GM18511 (cell line): ENCODE results near the gene ASS1.
"Not testable (repeated sequence)": the region's sequence is repeated elsewhere in the genome, so short reads cannot be mapped to it uniquely, and the experiment has no call there.

ENCODE experiments used
- ATAC-seq: cut with Tn5 transposase; IDR thresholded peaks from one replicate; pipeline ENCODE4 v1.9.1; 2021; ENCODE audit warnings: mild to moderate bottlenecking, moderate library complexity; ENCODE audit not compliant: unreplicated experiment

The ASS1 gene

DNA sequence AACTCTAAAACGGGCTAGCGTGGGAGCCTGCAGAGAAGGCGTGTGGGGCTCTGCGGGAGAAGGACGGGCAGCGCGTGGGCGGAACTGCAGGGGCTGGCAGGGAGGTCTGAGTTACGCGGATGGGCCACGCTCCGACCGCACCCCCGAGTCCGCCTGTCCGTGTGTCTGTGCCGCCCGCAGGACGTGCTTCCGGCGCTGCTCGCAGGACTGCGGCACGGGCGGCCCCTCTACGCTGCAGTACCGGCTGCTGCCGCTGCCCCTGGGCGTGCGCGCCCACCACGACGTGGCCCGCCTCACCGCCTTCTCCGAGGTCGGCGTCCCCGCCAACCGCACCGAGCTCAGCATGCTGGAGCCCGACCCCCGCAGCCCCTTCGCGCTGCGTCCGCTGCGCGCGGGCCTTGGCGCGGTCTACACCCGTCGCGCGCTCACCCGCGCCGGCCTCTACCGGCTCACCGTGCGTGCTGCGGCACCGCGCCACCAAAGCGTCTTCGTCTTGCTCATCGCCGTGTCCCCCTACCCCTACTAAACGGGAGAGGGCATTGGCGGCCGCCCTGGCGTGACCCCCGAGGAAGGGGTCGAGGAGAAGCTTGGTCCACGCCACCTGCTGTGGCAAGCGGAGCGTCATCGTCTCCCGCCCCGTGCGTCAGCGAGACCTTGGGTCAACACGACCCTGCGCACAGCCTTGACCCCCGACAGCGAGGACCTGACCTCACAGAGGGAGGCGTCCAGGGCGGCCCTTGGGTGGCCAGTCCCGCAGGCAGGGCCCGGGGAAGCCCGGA, 11.4 kb upstream of the ASS1 start:
- no peak for ATAC-seq

DNA sequence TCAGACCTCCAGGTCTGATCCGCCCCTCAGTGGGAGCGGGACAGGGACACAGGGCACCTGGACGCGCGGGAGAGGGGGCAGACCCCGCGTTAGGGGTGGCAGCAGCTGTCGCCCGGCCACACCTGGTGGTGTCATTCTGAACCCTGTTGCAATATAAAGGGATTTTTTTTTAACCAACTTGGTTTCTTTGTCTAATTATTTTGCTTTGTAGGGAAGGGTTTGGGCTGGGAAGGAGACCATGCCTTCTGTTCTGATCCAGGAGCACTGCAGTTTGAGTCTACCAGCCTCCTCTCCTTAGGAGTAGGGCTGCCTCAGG, 10.9 kb upstream of the ASS1 start:
- ATAC-seq: no peak

DNA sequence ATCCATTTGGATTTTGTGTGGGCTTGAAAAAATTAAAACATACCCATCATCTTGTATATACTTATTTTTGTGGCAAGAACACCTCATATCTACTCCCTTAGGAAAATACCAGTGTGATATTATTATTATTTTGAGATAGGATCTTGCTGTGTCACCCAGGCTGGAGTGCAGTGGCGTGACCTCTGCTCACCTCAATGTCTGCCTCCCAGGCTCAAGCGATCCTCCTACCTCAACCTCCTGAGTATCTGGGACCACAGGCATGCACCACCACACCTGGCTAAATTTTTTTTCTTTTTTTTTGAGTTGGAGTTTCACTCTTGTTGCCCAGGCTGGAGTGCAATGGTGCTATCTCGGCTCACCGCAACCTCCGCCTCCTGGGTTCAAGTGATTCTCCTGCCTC, 10.1 kb upstream of the ASS1 start:
- ATAC-seq: not testable (repeated sequence)

DNA sequence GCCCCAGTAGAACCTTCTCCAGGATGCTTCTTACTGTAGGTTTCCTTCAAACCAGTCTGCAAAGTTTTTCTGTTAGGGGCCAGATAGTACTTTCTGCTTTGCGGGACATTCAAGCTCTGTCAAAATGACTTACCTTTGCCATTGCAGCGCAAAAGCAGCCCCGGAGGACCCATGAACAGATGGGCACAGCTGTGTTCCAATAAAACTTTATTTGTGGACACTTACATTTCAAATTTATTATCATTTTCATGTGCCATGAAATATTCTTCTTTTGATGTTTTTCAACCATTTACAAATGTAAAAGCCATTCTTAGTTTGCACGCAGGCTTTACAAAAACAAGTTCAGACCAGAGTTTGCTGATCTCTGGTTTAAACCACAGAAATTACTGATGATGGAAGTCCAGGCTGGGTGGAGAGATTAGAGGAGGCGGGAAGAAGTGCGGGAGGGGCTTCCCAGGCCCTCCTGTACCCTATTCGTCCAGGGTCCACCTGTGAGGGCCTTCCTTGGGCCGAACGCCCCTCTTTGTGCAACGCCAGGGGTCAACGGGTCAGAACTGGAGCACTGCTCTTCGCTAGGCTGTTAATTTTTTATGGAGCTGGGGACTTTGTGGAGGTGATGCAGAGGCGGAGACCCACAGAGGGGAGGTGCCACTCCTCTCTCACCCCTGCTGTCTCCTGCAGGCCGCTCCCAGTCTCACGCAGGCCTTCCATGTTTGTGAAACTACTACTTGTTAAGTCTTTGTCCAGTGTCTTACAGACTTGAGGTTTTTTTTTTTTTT, 7.6 kb upstream of the ASS1 start:
- ATAC-seq: no peak

DNA sequence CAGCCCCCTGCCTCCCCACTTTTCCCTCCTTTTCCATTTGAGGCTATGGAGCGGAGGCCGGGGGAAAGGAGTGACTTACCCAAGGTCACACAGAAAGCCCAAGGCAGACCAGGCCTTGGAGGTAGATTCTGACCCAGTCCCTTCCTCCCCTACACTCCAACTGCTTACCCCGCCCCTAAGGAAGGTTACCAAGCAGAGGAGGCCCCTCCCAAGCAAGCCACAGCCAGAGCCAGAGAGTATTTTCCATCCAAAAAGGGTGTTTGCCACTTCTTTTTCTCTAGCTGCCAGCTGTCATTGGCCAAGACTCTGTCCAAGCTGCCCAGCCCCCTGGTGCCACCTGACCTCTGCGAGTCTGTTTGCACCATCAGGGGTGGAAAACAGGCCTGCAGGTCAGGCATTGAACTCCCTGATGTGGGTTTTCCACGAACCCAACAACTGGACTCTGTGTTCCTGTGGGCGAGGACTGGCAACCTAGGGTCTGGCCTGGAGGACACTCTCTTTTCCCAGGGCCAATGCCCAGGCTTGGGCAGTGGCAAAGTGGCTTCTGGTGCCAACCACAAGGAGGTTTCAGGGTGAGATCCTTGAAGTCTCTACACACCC, 6.3 kb upstream of the ASS1 start:
- no peak for ATAC-seq

DNA sequence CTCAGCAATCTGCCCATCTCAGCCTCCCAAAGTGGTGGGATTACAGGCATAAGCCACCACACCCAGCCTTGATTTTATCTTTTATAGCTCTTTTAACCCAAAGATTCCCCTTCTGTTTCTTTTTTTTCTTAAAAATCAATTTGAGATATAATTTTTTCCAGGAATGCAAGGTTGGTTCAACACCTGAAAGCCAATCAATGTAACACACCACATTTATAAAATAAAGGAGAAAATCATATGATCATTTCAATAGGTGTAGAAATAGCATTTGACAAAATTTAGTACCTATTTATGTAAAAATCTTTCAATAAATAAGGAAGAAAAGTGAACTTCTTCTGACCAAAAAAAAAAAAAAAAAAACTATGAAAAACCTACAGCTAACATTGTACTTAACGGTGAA, 3.7 kb upstream of the ASS1 start:
- ATAC-seq: no peak

DNA sequence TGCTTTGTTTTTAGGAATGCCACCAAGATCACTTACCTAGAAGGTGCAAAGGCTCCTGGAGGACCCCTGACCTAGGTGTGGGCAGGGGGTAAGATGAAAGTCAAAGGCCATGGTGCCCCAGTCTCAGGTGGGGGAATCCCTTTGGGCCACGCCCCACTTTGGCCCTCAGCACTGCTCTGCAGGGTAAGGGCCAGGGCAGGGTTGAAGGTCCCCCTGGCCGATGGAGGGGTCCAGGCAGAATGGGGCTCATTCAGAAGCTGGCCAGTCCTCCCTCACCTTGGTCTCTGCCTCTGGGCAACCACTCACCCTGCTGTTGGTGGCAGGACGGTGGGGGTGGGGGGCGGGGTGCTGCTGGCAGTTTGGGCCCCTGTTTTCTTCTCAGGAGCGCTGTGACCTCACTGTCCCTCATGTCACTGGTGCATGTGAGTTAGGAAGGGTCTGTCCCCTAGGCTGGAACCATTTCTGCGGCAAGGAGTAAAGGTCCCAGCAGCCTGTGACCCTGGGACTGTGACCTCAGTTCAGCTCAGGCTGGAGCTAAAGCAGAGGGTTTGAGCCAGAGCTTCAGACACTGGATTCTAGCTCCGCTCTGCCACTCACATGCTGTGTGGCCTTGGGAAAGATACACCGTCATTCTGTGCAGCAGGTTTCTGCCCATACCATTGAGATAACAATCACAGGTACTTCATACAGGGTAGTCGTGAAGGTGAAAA, 1.9 kb upstream of the ASS1 start:
- no peak for ATAC-seq

DNA sequence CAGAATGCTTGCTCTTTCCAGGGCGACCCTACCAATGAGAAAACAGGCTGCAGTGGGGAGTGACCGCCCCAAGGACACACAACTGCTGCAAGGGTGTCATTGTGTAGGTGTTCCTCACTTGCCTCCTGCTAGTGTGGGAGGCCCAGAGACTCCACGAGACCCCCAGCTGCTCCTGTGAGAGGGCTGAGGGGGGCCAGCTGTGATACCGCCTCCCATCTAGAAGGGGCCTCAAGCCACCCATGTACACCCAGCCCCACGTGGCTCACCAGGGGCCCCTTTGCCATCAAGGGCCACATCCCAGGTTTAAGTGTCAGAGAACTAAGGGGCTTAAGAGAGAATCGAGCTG, 1.3 kb upstream of the ASS1 start:
- ATAC-seq: no peak

DNA sequence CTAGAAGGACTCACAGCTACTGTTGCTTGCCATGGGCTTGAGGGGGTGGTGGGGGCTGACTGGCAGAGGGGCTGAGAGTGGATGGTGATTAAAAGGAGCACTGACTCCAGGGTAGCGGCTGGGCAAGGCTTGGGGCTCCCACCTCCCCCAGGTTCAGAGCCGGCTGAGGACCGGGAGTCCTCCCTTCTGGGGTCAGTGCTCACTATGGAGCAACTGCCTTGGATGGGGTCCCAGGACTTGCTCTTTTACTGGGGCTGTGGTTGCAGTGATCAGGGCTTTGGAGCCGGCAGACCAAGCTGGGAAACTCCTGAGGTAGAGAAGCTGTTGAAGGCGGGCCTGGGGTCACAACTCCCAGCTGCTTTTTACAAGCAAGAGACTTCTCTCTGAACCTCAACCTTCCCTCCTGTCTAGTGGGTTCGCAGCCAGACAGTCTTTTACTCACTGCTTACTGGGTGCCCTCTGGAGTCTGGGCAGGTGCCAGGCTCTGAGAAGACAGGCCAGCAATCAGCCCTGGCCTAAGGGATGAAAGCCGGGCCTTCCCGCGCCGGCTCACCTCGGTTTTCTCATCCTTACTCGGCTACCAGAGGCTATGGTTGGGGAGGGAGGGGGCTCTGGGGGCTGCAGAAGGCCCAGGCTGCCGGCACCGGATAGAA, 795 bp upstream of the ASS1 start:
- ATAC-seq: no peak

DNA sequence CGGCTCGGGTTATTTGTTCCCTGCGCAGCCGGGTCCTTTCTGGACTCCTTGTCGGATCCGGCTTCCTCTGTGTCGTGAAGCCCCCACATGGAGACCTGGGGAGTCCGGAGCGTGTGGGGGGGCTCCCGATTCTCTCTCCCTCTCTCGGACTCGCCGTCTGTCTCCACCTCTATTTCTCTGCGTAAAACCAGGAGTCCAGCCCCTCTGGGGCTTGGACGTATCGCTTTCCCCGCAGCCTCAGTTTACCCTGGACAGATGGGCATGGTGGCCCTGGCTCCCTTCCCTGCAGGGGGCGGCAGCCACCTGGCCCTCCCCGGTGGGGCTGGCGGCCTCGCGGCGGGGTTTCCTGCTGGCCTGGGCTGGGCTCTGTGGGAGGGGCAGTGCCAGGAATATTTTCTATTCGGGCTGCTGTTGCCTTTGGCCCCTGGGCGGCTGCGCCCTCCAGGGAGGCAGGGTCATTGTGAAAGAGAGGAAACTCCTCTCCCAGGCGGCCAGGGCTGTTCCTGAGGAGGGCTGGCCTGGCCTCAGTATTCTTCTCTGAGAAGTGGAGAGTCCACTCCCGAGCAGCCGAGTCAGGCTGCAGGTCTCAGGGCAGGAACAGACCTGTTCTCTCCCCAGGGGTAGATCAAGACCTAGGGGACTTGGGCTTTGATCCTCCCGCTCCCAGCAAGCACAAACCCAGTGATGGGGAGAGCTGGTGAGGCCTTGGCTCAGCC, 665 bp downstream of the ASS1 start:
- ATAC-seq: no peak

DNA sequence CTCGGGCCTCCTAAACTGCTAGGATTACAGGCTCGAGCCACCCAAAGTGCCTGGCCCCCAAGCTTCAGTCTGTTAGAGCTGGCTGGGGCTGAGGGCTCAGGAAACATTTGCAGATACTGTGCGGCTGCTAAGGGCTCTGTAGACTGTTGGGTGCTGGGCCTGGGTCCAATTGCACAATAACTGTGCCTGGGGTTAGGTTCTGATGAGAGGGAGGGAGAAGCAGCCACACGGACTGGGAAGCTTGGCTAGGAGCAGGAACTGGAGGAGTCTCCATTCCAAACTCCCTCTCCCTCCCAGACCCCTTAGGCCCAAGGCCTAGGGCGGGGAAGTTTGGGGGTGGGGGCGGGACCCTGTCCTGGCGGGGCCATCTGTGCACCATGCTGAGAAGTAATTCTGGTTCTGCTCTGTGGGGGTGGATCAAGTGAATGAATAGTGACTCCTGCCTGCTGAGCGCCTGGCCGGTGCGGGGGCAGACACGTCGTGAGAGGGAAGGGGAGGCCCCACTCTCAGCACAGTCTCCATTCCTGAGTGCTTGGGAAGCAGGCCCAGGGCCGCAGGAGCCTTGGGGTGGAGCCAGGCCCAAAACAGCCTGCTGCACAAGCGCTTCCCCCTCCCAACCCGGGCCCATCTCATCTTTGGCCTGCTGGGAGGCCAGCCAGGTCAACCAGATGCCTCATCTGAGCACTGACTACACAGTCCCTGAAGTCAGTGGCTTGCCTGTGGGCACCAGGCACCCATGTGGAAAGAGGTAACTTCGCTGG, 1.5 kb downstream of the ASS1 start:
- no peak for ATAC-seq

DNA sequence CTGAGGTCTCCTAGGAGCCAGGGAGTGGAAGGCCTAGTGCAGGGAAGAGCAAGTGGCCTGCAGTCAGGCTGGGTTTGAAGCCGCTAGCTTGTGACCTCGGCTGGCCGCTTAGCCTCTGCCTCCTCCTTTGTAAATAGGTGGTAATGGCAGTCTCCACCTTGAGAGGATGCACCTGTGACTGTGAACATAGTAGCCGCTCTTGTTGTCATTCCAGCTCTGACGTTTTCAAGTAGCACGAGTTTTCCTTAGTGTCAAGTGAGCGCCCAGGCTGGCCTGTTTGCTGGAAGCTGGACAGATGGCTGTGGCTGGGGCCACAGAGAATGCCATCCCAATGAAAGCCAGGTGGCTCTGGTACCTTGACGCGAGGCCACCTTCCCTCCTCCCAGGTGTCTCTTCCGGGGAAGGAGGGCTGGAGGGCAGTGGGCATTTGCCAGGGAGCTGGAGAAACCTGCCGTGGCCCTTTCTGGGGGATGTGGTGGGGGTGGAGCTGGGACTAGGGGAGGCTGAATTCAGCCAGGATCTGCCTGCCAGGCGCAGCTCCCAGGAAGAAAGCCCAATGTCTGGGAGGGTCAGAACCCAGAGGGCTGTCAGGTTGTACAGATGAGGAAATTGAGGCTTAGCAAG, 2.5 kb downstream of the ASS1 start:
- ATAC-seq: no peak

DNA sequence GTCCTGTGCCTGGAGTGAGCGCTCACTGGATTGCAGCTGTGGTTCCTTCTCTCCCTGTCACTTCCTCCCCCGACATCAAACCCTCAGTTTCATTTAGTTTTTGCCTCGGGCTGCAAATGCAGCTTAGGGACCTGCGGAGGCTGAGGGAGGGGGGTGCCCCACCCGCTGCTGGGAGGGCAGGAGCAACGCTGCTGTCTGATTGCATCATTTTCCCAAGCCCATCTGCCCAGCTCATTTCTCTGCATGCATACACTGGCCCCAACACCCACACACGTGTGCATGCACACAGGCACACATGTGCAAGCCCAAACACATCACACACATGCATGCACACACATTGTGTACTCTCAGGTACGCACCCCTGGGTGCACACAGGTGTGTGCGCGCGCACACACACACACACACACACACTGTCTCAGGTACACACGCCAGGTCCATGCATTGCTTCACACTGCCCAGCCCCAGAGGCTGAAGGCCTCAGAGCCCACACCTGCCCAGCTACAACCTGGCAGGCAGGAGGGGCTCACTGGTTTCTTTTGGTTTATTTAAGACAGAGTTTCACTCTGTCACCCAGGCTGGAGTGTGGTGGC, 3.4 kb downstream of the ASS1 start:
- ATAC-seq: no peak

DNA sequence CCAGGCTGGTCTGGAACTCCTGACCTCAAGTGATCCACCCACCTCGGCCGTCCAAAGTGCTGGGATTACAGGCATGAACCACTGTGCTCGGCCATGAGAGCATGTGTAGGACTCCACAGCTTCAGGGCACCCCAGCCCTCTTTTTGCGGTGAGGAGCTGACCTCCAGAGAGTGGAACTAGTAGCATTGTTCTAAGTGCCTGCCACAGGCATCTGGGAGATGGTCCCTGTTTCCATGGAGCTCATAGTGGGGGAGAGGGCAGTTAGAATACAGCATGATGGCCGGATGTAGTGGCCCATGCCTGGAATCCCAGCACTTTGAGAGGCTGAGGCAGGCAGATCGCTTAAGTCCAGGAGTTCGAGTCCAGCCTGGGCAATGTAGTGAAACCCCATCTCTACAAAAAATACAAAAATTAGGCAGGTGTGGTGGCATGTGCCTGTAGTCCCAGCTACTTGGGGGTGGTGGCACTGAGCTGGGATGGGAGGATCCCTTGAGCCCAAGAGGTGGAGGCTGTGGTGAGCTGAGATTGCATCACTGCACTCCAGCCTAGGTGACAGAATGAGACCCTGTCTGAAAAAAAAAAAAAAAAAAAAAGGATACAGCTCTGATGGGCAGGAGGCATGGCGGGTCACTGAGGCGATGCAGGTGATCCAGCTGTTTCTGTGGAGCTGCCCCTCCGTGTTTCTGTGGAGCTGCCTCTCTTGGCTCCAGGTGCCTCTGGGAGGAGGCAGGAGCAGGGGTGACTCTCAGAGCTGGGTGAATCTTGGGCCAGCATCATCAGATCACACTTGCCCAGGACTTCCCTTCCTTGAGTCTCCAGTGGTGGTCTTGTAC, 4.2 kb downstream of the ASS1 start:
- ATAC-seq: no peak

DNA sequence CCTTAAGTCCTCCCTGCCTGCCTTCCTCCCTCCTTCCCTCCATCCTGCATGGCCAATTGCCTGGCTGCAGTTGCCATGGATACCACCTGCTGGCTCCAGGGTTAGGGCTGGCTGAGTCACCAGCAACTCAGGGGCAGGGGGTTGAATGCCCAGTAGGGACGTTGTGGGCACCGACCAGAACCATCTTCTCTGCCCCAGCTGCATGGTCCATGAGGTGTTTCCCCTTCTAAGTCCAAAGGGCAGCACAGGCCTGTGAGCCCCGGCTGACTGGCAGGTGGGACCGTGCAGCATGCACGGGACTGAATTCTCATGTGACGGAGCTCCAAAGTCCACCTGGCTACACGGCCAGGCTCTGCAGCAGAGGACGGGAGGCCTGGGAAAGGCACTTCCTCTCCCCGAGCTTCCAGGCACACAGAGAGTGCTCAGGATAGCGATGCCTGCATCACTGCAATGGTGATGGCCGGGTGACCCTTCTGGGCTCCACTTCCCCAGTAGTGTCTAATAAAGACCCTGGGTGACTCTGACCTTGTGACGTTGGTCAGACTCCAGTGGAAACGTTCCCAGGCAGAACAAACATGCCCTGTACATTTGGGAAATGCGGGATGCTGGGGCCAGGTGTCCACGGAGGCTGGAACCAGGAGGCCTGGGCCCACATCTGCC, 5.7 kb downstream of the ASS1 start:
- ATAC-seq: no peak

DNA sequence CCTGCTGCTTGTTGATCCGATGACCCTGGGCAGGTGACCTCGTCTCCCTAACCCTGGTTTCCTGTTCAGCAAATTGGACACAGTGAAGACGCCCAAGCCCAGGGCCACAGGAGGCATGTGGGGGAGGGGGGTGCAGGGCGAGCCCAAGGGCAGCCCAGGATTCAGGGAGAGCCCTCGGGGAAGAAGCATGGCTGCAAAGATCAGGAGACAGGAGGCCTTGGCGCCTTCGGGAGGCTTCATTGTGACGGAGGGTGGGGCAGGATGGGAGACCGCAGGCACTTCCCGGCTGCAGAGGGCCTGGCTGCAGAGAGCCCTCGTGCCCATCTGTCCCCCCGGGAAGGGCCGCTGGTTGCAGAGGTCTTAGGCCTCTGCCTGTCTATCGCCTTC, 6.2 kb downstream of the ASS1 start:
- no peak for ATAC-seq

DNA sequence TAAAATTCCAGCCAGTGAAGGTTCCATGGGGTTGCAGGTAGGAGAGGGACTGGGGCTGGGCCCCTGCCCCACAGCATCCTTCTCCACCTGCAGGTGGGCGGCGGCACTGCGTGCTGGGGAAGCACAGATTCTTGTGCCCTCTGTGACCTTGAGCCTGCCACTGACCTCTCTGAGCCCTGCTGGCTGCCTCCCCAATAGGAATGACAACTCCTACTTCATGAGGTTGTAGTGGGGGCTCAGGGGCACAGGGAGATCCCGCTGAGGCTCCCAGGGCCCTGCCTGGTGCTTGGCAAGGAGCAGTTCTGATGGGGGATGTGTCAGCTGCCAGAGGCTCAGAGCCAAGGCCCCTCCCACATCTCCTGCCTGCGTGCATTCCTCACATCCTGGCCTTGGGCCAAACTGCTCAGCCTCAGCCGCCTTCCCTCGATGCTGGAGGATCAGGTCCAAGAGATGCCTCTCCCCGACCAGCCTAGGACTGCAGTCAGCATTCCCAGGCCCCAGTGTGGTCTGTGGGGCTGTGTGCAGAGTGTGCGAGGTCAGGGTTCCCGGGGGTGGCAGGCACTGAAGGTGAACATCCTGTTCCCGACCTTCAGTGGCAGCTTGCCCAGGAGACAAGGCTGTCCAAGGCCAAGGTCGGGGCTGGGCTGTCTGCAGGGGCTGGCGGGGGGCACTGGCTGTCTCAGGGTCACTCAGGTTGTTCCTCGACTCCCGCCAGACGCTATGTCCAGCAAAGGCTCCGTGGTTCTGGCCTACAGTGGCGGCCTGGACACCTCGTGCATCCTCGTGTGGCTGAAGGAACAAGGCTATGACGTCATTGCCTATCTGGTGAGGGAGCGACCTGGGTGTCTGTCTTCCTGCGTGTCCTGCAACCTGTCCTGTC, 7.0 kb downstream of the ASS1 start:
- no peak for ATAC-seq
